ENCODE results near the gene EVI5.
A peak's percentile ranks its signal among the peaks of the same experiment; 100 is the strongest.

Gene EVI5

DNA sequence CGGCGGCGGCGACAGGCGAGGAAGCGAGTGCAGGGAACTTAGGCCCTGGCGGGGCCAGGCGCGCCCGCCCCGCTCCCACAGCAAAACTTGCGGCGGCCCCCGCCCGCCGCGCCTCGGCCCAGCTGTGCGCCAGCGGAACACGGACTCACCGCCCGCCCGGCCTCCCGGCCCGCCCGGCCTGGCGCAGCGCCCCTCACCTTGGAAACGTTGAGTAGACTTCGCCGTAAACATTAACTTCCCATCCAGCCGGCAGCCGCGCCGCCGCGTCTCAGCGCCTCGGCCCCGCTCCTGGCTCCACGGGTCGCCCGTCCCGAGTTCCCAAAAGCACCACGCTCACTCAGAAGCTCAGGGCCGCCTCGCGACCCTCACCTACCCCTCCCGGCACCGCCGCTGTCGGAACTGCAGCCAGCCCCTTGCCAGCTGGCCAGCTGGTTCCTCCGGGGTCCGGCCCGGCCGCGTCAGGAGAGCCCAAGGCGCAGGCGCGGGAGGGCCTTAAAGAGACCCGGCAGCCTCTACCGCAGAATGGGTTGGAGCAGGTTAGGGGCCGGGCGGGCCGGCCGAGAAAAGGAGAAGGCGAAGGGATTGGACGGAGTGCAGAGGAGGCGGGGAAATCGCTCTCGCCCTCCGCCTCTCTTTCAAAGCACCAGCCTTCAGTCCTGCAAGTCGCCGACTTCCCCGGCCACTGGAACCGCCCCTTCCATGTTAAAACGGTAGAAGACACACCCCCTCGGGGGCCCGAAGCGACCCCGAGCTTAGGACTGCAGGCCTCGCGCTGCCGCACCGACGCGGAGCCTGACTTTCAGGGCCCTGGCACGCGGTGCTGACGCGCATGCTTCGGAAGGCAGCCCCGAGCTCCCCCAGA, at the start of gene EVI5:
Gene EVI5 (minus strand): TSS at position 470 of the 862 bp plus-strand sequence. CDS start 48,562 bp downstream, outside the sequence.
- DNase-seq (ENCODE audit: low spot score), result peak; percentile 95

DNA sequence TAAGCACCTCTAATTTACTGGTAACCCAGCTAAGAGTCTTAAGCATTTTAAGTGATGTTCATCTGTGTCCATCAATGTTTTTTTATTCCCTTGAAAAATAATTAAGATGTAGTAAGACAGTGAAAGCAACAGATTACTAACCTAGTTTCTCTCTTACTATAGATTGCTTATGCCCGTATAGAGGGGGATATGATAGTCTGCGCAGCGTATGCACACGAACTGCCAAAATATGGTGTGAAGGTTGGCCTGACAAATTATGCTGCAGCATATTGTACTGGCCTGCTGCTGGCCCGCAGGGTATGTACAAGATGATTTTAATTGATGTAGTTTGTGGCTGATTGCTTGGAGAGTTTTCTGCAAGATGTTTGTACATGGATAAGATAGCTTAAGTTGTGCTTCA, 49.7 kb upstream of the EVI5 start:
- DNase-seq (ENCODE audit: low spot score), result no peak

DNA sequence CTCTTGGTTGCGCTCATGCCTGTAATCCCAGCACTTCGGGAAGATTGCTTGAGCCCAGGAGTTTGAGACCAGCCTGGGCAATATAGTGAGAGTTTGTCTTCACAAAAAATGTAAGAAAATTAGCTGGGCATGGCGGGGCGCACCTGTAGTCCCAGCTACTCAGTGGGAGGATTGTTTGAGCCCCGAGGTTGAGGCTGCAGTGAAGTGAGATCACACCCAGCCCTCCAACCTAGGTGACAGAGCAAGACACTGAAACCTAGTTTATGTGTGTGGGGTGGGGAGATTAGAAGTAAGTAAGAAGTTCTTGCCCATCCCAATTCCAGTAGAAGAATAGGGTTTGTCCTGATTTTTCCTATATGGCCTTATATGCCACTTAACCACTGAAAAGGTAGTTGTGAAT, 48.9 kb upstream of the EVI5 start:
- no peak for DNase-seq (ENCODE audit: low spot score)

DNA sequence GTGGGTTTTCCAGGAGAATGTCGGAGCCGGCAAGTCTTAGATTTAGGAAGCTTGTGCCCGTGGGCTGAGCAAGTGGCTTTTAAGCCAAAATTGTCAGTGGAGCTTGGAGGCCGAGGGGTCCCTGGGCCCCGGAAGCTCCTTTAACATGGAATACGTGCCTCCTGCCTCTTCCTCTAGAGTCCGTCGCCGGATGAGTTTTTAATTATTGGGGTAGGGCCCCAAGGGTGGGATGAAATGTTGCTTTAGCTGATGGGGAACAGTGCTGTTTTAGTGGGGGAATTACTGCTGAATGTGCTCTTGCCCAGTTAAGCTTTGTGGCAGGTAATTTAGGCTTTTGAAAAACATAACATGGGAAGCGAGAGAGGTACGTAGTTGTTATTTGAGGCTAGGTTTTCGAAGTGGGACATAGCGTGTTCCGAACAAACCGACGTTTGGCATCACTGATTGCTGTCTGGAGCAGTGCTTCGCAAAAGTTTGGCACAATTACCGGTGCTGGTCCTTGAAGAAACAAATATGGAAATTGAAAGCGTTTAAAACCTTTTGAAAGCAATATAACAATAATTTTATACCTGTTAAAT, 47.7 kb upstream of the EVI5 start:
- DNase-seq (ENCODE audit: low spot score), result no peak

DNA sequence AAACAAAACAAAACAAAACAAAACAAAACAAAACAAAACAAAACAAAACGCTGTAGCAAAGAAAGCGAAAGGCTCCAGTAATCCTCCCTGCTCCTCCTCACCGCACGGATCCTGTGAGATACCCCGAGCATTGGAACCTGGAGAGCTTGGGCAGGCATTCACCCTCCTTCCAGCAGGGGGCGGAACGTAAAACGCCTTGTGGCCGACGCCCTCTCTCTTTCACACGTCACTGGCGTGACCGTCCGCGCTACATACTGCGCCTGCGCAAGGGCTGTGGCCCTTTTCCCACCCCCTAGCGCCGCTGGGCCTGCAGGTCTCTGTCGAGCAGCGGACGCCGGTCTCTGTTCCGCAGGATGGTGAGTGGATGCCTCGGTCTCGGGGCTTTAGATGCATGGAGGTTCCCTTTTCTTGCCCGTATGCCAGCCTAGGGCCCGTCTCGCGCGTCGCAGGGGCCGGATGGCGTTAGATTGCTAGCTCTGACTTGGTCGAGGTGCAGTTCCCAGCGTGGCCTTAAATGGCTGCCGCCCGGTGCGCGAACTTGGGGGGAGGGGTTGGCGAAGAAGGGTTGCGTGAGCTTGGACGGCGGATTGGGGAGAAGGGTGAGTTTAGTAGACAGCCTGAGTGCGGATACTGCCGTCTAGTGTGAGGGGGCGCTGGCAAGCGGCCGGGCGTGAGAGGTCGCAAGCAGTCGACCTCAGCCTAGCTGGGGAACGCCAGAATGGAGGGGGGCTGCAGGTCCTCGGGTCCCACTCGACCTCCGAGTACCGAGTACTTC, 47.0 kb upstream of the EVI5 start, which contains the start of gene RPL5:
Gene RPL5 (plus strand): TSS at position 279 of the 775 bp plus-strand sequence. CDS start 75 bp downstream, at position 354.
- DNase-seq (ENCODE audit: low spot score), result peak; percentile 96

DNA sequence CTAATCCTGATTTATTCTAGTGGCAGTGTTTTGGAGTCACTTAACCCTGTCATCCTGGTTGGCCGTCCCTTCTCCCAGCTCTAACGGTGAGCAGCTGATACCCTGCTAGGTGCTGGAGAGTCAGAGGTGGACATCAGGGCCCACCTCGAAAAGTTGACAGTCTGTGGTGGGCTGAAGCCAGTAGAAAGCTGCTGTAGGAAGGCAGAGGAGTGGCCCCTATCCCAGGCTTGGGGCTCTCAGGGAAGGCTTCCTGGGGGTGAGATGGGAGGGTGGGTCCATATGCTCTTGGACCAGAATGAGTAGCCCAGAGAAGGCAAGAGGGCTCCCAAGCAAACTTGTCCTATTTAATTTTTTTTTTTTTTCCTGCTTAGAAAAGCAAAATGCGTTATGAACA, 46.5 kb upstream of the EVI5 start:
- no peak for DNase-seq (ENCODE audit: low spot score)

DNA sequence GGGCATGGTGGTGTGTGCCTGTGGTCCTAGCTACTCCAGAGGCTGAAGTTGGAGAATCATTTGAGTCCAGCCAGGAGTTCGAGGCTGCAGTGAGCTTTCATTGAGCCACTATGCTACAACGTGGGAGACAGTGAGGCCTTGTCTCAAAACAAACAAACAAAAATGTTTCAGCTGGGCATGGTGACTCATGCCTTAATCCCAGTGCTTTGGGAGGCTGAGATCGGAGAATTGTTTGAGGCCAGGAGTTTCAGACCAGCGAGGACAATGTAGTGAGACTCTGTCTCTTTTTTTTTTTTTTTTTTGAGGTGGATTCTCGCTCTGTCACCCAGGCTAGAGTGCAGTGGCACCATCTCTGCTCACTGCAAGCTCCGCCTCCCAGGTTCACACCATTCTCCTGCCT, 41.9 kb upstream of the EVI5 start:
- no peak for DNase-seq (ENCODE audit: low spot score)

DNA sequence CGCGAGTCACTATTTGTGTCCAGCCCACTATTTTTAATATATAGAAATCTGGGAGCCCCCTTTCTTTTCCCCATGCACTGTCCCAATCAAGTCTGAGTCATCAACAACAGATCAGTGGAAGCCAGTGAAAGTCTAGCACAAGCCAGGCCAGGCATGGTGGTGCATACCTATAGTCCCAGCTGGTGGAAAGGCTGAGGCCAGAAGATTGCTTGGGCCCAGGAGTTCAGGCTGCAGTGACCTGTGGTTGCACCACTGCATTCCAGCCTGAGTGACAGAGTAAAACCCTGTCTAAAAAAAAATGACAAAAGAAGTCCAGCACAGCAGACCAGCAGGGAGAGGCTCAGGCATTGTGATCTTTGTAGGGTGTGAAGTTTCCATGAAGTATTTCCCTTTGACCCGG, 38.0 kb upstream of the EVI5 start:
- DNase-seq (ENCODE audit: low spot score), result peak; percentile 50

DNA sequence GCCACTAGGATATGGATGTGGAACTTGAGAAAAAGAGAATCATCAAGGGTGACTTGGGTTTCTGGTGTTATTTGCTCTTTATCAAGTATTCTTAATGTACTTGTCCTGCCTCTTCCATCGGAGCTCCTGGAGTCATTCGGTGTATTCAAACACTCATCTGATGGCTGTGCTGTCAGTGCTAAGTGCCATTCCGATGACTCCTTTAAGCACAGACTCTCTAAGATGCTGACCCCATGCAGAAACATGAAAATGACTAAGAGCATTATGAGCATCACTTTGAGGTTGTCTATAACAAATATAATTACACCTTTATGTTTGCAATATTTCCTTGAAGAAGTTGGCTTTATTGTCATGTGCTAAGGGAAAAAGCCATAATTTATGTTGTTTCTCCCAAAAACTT, 35.6 kb upstream of the EVI5 start:
- DNase-seq (ENCODE audit: low spot score), result no peak

DNA sequence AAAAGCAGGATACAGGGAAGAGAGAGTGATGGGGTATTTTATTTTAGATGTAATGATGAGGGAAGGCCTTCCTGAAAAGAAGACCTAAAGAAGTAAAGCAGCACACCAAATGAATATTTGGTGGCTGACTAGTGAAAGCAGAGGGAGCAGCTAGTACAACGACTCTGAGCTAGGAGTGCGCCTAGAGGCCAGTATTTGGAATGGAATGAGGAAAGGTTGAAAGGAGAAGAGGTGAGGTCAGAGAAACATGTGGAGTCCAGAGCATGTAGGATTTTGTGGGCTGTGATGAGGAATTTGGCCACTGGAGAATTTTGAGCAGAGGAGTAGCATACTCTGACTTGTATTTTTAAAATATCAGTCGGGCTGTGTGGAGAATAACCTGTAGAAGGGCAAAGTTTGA, 35.1 kb upstream of the EVI5 start:
- DNase-seq (ENCODE audit: low spot score), result no peak

DNA sequence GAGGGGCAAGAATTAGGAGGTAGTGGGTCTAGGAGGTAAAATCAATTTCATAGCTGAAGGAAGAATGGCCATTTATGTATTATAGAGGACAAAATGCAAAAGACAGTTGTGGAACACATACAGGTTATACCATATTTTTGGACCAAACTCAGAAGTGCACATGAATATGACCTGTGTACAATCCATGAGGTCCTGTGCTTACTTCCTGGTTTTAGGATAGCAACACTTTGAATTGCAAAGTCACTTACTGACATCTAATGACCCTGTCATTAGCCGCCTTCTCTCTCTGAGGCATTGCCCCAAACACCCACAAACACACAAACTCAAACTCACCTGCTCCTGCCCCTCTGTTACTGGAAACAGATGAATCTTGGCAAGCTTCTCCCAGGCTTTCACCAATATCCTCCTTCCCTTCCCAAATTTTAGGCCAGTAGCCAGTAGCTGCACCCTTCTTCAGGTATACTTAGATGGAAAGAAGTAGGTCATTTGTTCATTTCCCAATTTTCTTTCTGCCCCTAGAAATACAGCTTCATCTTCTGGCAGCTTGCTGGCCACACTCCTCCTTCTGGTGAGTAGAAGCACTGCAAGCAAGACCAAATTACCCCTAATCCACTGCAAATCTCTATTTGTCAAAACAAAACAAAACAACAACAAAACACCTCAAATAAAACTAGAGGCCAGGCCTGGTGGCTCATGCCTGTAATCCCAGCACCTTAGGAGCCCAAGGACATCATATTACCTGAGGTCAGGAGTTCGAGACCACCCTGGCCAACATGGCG, 33.3 kb upstream of the EVI5 start:
- no peak for DNase-seq (ENCODE audit: low spot score)

DNA sequence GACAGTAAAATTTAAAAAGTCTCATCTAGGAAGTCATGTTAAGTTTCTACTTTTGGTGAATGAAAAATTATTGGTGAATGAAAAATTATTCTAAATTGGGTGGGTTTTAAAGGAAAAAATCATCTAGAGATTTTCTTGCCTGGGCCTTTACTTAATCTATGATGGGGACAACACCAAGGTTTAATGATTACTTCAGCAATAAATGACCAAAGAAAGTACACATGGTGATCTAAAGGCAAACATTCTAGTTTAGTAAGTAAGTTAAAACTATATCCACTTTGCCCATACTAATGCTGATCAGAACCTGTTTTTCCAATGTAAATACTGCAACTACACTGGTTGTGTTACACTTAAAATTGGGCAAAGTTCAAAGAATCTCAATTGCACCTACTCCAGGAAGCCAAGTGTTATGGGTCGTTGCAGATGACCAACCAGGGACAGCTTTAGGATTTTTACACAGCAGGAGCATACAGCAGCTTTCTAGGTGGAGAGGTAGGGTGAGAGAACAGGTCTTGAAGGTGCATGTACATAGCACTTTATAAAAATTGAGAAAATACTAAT, 32.3 kb upstream of the EVI5 start:
- DNase-seq (ENCODE audit: low spot score), result no peak

DNA sequence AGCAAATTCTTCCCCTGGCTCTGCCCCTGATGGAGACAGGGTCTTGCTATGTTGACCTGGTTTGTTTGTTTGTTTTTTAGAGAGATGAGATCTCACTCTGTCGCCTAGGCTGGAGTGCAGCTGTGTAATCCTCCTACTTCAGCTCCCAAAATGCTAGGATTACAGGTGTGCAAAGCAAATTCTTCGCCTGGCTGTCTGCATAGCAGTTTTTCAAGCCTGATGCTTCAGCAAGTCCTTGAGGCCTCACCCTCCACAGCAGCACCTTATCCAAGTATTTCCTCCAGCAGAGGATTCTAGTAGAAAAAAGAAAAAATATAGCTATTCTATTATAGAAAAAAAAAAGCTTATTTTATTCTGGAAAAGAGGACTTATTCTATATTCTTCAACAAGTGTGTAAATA, 31.8 kb upstream of the EVI5 start:
- no peak for DNase-seq (ENCODE audit: low spot score)

DNA sequence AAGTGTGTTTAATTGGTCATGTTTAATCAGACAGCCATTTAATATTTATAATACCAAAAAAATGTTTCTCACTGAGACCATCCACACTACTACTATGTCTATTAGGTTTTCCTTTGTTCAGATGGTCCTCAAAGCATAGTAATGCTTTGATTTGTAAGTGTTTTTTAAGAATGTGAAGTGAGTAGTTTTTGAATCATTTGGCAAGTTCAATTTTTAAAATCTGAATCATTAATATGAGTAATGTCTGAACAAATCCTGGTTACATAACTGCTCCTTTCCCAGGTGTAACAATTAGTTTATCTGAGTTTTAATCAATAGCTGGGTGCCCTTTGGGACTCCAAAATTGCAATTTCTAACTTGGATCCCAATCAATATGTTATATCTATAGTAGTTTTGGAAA, 23.5 kb upstream of the EVI5 start:
- DNase-seq (ENCODE audit: low spot score), result no peak

DNA sequence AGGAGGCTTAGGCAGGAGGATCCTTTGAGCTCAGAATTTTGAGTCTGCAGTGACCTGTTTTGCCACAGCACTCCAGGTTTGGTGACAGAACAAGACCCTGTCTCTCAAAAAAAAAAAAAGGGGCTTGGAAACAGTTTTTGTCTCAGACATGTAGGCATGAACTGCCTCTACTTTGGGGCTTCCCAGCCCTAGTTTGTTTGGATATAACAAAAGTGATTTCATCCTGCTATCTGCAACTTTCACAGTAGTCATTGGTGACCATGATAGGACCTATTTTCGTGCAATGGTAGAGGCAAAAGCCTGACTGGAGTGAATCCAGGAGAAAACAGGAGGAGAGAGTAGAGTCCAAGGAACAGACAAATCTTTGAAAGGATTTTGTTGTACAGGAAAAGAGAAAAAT, 20.3 kb upstream of the EVI5 start:
- no peak for DNase-seq (ENCODE audit: low spot score)

DNA sequence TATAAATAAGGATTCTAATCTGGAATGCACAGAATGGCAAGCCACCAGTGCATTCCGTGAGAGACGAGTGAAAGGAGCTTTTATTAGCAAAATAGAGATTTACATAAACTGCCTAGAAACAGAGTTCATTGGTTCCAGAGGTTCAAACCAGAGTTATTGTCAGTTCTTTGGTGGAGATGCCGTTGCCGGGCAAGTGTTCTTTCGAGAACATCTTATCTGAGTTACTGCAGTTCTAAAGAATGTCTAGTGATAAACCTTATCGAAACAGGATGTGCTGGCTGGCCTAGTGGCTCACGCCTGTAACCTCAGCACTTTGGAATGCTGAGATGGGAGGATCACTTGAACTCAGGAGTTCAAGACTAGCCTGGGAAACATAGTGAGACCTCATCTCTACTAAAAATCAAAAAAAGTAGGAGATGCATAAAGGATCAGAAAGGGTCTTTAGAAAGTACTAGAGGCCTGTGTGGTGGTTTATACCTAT, 19.9 kb upstream of the EVI5 start:
- DNase-seq (ENCODE audit: low spot score), result peak; percentile 82

DNA sequence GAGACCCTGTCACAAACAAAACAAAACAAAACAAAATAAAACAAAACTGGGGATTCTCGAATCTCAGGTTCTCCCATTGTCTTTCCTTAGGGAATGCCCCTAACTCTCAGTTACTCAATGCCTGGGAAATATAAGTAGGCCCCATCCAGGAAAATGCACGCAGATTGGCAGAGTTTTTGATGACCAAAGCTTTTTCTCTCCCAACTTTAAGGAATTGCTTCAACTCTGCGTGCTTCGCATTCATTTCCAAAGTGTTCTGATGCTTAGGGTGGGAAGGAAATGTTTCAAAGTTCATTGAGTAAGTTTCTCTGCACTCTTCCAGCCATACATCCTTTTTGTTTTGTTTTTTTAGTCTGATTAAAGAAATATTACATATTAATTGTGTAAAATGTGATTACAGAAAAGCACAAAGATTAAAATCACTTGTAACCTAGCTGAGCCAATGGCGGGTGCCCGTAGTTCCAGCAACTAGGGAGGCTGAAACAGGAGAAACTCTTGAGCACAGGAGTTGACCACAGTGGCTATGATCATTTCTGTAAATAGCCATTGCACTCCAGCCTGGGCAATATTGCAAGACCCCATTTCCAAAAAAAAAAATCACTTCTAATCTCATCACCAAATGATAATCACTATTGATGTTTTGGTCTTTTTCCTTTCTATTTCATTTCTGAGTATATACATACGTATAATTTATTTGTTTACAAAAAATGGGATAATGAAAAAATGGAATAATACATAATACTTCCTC, 18.4 kb upstream of the EVI5 start:
- DNase-seq (ENCODE audit: low spot score), result no peak

DNA sequence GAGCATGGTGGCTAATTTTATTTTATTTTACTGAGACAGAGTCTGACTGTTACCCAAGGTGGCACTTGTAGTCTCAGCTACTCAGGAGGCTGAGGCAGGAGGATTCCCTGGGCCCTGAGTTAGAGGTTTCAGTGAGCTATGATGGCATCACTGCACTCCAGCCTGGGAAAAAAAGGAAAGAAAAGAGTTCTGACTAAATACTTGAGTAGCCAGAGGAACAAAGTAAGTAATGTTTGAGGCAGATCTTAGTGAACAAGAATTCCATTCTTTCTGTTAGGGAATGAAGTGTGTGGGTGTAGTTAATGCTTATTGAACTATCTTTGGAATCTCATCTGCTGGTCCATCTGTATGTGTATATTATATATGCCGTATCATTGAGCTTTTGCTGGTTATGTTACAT, 13.1 kb upstream of the EVI5 start:
- DNase-seq (ENCODE audit: low spot score), result no peak

DNA sequence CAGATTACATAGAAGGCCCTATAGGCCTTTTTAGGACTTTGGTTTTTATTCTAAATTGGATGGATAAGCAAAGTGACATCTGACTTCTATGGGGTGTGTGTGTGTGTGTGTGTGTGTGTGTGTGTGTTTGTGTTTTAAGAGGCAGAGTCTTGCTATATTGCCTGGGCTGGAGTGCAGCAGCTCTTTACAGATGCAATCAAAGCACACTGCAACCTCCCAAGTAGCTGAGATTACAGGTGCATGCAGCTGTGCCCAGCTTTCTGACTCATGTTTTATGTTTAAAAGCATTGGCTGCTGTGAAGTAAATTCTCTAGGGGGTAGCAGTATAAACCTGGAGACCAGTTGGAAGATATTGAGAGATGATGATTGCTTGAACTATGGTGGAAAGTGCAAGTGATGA, 12.4 kb upstream of the EVI5 start:
- DNase-seq (ENCODE audit: low spot score), result no peak

DNA sequence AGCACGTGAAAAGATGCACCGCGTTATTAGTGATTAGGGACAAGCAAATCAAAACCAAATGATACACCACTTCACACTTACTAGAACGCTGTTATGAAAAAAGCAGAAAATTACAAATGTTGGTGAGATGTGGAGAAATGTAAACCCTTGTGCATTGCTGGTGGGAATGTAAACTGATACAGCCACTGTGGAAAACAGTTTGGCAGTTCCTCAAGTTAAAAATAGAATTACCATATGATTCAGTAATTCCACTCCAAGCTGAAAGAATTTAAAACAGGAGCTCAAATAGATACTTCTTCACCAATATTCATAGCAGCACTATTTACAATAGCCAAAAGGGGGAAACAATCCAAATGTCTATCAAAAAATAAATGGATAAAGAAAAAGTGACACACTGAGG, 10.3 kb upstream of the EVI5 start:
- DNase-seq (ENCODE audit: low spot score), result no peak

DNA sequence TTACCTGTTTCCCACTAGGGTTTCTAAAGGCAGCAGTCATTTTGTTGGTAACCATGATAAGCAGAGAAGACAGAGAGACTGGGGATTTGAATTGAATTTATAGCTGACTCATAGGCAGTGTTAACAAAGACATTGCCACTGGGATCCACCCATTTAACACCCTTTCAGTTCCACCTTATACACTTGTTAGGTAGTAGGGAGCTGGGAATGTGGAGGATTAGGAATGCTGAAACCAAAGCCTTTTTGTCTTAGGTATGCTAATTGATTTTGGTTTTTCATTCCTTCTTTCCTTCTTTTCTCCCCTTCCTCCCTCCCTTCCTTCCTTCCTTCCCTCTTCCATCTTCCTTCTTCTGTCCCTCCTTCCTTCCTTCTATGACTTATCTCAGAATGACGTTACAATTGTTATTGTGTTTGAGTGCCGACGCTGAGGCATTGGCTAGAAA, 7.5 kb upstream of the EVI5 start:
- no peak for DNase-seq (ENCODE audit: low spot score)

Data from AG08396 (cell line).